22Rv1 (cell line): ENCODE measurements around the gene MANSC4.

Experiments
- ZFX ChIP-seq: fragments of 450-650 bp; IDR thresholded peaks from 2 replicates; pipeline ENCODE4 v1.6.1; 2017; ENCODE audit warnings: antibody characterized with exemption, borderline replicate concordance
- TF ChIP-seq, protein P1 (sequence below): fragments of 450-650 bp; IDR thresholded peaks from 2 replicates; pipeline ENCODE4 v1.5.1; 2017; ENCODE audit warnings: mild to moderate bottlenecking

DNA sequence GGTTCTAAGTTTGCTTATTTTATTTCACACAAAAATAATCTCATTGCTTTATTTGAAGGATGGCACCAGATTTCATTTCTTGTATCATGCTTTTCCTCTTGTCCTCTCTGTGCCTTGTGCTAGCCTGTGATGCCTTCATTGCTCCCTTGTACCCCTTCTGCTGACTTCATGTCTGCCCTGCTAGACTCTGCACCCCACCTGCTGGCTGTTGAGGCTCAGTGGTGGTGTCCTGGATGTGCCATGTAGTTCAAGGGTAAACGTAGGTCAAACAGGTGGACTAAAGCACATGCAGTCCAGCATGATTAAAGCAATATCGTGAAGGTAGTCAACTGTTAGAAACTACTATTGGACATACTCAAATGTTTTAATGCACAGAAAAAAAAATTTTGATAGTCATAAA, 47.8 kb downstream of the MANSC4 start:
- TF ChIP-seq, protein P1, sequence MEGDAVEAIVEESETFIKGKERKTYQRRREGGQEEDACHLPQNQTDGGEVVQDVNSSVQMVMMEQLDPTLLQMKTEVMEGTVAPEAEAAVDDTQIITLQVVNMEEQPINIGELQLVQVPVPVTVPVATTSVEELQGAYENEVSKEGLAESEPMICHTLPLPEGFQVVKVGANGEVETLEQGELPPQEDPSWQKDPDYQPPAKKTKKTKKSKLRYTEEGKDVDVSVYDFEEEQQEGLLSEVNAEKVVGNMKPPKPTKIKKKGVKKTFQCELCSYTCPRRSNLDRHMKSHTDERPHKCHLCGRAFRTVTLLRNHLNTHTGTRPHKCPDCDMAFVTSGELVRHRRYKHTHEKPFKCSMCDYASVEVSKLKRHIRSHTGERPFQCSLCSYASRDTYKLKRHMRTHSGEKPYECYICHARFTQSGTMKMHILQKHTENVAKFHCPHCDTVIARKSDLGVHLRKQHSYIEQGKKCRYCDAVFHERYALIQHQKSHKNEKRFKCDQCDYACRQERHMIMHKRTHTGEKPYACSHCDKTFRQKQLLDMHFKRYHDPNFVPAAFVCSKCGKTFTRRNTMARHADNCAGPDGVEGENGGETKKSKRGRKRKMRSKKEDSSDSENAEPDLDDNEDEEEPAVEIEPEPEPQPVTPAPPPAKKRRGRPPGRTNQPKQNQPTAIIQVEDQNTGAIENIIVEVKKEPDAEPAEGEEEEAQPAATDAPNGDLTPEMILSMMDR, result peak; percentile 1; the same call in 1 of the 2 replicates
- TF ChIP-seq ZFX, result no peak
